ENCODE data around the gene WDR45. TPM values are rescaled to one million over a fixed set of nuclear protein-coding genes. Genes with fewer than 3 reads are reported as not detected.

Gene WDR45
- total RNA-seq, 4 donors from 2014 or later: 90.9 to 108 (median 97.7) TPM

GRCh38 chrX:49060914-49061313, 18.8 kb downstream of the WDR45 start:
- H3K27ac ChIP-seq: no peak overlapping the region
- no peak for DNase-seq (ENCODE audit: low spot score in 2 of 2)

GRCh38 chrX:49059681-49060085, 20.0 kb downstream of the WDR45 start:
- peak overlapping the region in 2 of 4 donors; percentile 53 to 59 for H3K27ac ChIP-seq
- H3K36me3 ChIP-seq: peaks cover 0 to 13% (median 0%) of the 10 kb centered on the region in 3 donors
- no peaks in the 10 kb centered on the region for H3K9me3 ChIP-seq
- no peak overlapping the region for H3K4me3 ChIP-seq
- no peaks in the 10 kb centered on the region for H3K4me1 ChIP-seq
- TF ChIP-seq POLR2A (IDR thresholded peaks at IDR 0.05) (no peak), EP300 (IDR thresholded peaks at IDR 0.05) (no peak)
- TF ChIP-seq, protein P1, sequence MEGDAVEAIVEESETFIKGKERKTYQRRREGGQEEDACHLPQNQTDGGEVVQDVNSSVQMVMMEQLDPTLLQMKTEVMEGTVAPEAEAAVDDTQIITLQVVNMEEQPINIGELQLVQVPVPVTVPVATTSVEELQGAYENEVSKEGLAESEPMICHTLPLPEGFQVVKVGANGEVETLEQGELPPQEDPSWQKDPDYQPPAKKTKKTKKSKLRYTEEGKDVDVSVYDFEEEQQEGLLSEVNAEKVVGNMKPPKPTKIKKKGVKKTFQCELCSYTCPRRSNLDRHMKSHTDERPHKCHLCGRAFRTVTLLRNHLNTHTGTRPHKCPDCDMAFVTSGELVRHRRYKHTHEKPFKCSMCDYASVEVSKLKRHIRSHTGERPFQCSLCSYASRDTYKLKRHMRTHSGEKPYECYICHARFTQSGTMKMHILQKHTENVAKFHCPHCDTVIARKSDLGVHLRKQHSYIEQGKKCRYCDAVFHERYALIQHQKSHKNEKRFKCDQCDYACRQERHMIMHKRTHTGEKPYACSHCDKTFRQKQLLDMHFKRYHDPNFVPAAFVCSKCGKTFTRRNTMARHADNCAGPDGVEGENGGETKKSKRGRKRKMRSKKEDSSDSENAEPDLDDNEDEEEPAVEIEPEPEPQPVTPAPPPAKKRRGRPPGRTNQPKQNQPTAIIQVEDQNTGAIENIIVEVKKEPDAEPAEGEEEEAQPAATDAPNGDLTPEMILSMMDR (IDR thresholded peaks at IDR 0.05): no peak
- 57 to 74% methylated on average over 6 to 10 of the region's 10 CpGs for WGBS, 2 donors
- DNase-seq (ENCODE audit: low spot score in 2 of 2): no peak
- H3K27me3 ChIP-seq: no peaks in the 10 kb centered on the region

More at GRCh38 chrX:49060914-49061313, 18.8 kb downstream of the WDR45 start:
- TF ChIP-seq EP300 (IDR thresholded peaks at IDR 0.05) (no peak), POLR2A (IDR thresholded peaks at IDR 0.05) (no peak)
- TF ChIP-seq, protein P1 (IDR thresholded peaks at IDR 0.05): no peak
- Histone ChIP-seq H3K4me3 (no peak overlapping the region), H3K36me3 (peaks cover 0 to 24% (median 0%) of the 10 kb centered on the region in 3 donors), H3K27me3 (no peaks in the 10 kb centered on the region), H3K4me1 (no peaks in the 10 kb centered on the region), H3K9me3 (no peaks in the 10 kb centered on the region)
- WGBS, 2 donors: 72 to 83% methylated on average over 2 to 3 of the region's 3 CpGs

- peak overlapping the region in 2 of 4 donors; percentile 5 to 15 for H3K4me3 ChIP-seq
These were observed 20.5 kb downstream of the WDR45 start for GRCh38 chrX:49059201-49059600.

DNA sequence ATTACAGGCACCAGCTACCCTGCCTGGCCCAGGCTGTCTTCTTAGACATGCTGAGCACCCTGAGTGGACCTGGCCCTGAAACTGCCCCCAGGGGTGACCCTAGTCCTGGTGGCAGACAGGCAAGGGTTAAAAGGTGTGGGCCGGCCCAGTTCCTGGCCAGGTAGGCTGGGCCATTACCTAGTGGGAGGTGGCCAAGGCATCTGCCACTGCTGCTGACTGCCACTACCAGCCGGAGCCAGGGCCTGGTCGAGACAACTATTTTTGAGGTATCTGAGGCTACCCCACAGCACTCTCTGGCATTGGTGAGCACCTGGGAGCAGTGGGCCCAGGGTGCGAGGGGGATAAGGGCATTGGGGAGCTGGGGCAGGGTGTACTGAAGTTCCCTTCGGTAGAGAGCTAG, 20.9 kb downstream of the WDR45 start, which contains the start of gene CCDC120:
Gene CCDC120 (plus strand): TSS at position 206 of the 400 bp plus-strand sequence. CDS start 3,043 bp downstream, outside the sequence.
- TF ChIP-seq POLR2A (IDR thresholded peaks at IDR 0.05) (no peak), EP300 (IDR thresholded peaks at IDR 0.05) (no peak)
- TF ChIP-seq, protein P1 (IDR thresholded peaks at IDR 0.05): no peak
- Histone ChIP-seq H3K36me3 (peaks cover 0 to 4% (median 0%) of the 10 kb centered on the region in 3 donors), H3K4me1 (no peaks in the 10 kb centered on the region), H3K4me3 (peak within 1 kb of the TSS in 2 of 4 donors; percentile 5 to 15), H3K27me3 (no peaks in the 10 kb centered on the region), H3K27ac (peak within 1 kb of the TSS in 3 of 4 donors; percentile 39 to 59 (median 53)), H3K9me3 (no peaks in the 10 kb centered on the region)
- DNase-seq (ENCODE audit: low spot score in 2 of 2): no peak
- 49 to 59% methylated on average over 2 to 5 of the region's 5 CpGs for WGBS, 2 donors

More at GRCh38 chrX:49059201-49059600, 20.5 kb downstream of the WDR45 start:
- 28 to 59% methylated on average over 6 of the region's 6 CpGs for WGBS, 2 donors
- Histone ChIP-seq H3K4me1 (no peaks in the 10 kb centered on the region), H3K27me3 (no peaks in the 10 kb centered on the region), H3K27ac (peak overlapping the region in 3 of 4 donors; percentile 39 to 59 (median 53)), H3K36me3 (peaks cover 0 to 8% (median 0%) of the 10 kb centered on the region in 3 donors), H3K9me3 (no peaks in the 10 kb centered on the region)
- TF ChIP-seq, protein P1 (IDR thresholded peaks at IDR 0.05): no peak
- TF ChIP-seq EP300 (IDR thresholded peaks at IDR 0.05) (no peak), POLR2A (IDR thresholded peaks at IDR 0.05) (no peak)
- DNase-seq (ENCODE audit: low spot score in 2 of 2): no peak

GRCh38 chrX:49054073-49054762, 25.5 kb downstream of the WDR45 start:
- Histone ChIP-seq H3K27me3 (no peaks in the 10 kb centered on the region), H3K27ac (peak overlapping the region; percentile 59 to 90 (median 86))
- WGBS, 2 donors: 75 to 86% methylated on average over 5 of the region's 5 CpGs

More at GRCh38 chrX:49054073-49054762, 25.5 kb downstream of the WDR45 start:
- DNase-seq (ENCODE audit: low spot score in 2 of 2): no peak
- peak overlapping the region; percentile 47 to 73 (median 60) for H3K4me3 ChIP-seq
- TF ChIP-seq, protein P1 (IDR thresholded peaks at IDR 0.05): no peak
- no peak for TF ChIP-seq EP300 (IDR thresholded peaks at IDR 0.05)
- TF ChIP-seq POLR2A (IDR thresholded peaks at IDR 0.05): no peak
- H3K36me3 ChIP-seq: no peaks in the 10 kb centered on the region
- H3K9me3 ChIP-seq: no peaks in the 10 kb centered on the region
- no peaks in the 10 kb centered on the region for H3K4me1 ChIP-seq
